B cell (primary cell): ENCODE results near the gene EPB41L5. TPM values are rescaled to one million over a fixed set of nuclear protein-coding genes. Genes with fewer than 3 reads are reported as not detected.

Experiments
- ATAC-seq: fragments of 200-7000 bp; cut with Tn5 transposase; one replicate; pipeline ENCODE4 v1.10.0; 2021; ENCODE audit warnings: low read depth, mild to moderate bottlenecking, moderate number of reproducible peaks, moderate library complexity
- CTCF ChIA-PET: fragments of 350-600 bp; sonication (Branson Sonifier 250); formaldehyde crosslinking; loops from one replicate; lab custom pipeline; 2021; ENCODE audit warnings: antibody characterized with exemption, inconsistent platforms; lab: Charles Lee
- POLR2A ChIA-PET: fragments of 350-600 bp; sonication (Branson Sonifier 250); formaldehyde crosslinking; loops from one replicate; lab custom pipeline; 2021; ENCODE audit warnings: antibody characterized with exemption; lab: Charles Lee
- DNase-seq: peaks from one replicate; pipeline ENCODE4 v3.0.0; 2013
- H2AFZ ChIP-seq: 2 replicates; pipeline ENCODE4 v1.6.1; 2012; ENCODE audit warnings: mild to moderate bottlenecking, low read depth, low read length; ENCODE audit not compliant: insufficient read depth, poor library complexity, severe bottlenecking
- H3K27ac ChIP-seq, 2 donors: 1 replicate in 1 of 2; 2 replicates in 1 of 2; pipeline ENCODE4 v1.5.1; 2012 to 2013; ENCODE audit warnings: low read length in 2 of 2, mild to moderate bottlenecking in 2 of 2, moderate library complexity in 1 of 2
- H3K27me3 ChIP-seq, 4 experiments: fragments of 200-600 bp in 1 of 4; sonication (generic) in 1 of 4; replicated peaks in 1 of 4; 1 replicate in 2 of 4; 2 replicates in 2 of 4; pipeline versions ENCODE4 v1.6.1 to v1.7.0; 2013 to 2016; ENCODE audit warnings: low read length in 3 of 4, mild to moderate bottlenecking in 2 of 4, mixed read lengths in 1 of 4, moderate library complexity in 1 of 4; ENCODE audit not compliant: insufficient read depth in 4 of 4, control insufficient read depth in 3 of 4; ENCODE audit errors: control extremely low read depth in 1 of 4
- H3K36me3 ChIP-seq, 2 experiments: replicated peaks in 1 of 2; 1 replicate in 1 of 2; 2 replicates in 1 of 2; pipeline versions ENCODE4 v1.6.1 to v1.7.1; 2013; ENCODE audit warnings: low read length in 1 of 2; ENCODE audit not compliant: insufficient read depth in 2 of 2, control insufficient read depth in 1 of 2; ENCODE audit errors: control extremely low read depth in 1 of 2, extremely low read depth in 1 of 2
- H3K4me1 ChIP-seq, 2 donors: fragments of 200-600 bp in 1 of 2; sonication (generic) in 1 of 2; 1 replicate in 1 of 2; 2 replicates in 1 of 2; pipeline versions ENCODE4 v1.5.1 to v1.6.1; 2013 to 2017; ENCODE audit warnings: low read length in 2 of 2; ENCODE audit not compliant: control insufficient read depth in 2 of 2, insufficient read depth in 2 of 2
- H3K4me2 ChIP-seq: replicated peaks from 2 replicates; pipeline ENCODE3; 2012; ENCODE audit warnings: mild to moderate bottlenecking, low read depth, low read length; ENCODE audit not compliant: poor library complexity, severe bottlenecking
- H3K4me3 ChIP-seq, 5 experiments: fragments of 200-600 bp in 1 of 5; sonication (generic) in 1 of 5; 1 replicate in 3 of 5; 2 replicates in 2 of 5; pipeline versions ENCODE4 v1.5.1 to v1.7.0; 2011 to 2016; ENCODE audit warnings: low read length in 4 of 5, mild to moderate bottlenecking in 4 of 5, low read depth in 2 of 5, control low read depth in 1 of 5, moderate library complexity in 1 of 5; ENCODE audit not compliant: insufficient read depth in 1 of 5; ENCODE audit errors: control extremely low read depth in 1 of 5, extremely low read depth in 1 of 5
- H3K79me2 ChIP-seq: fragments of 200-600 bp; sonication (generic); one replicate; pipeline ENCODE4 v1.6.0; 2016; ENCODE audit warnings: low read length; ENCODE audit not compliant: control insufficient read depth, insufficient read depth
- H3K9ac ChIP-seq: fragments of 200-600 bp; sonication (generic); 2 replicates; pipeline ENCODE4 v1.6.1; 2017; ENCODE audit warnings: mild to moderate bottlenecking, low read length, moderate library complexity
- H3K9me3 ChIP-seq, 3 donors: one replicate each; pipeline versions ENCODE4 v1.6.1 to v1.7.1; 2013; ENCODE audit warnings: low read length in 2 of 3; ENCODE audit not compliant: control insufficient read depth in 2 of 3, insufficient read depth in 1 of 3; ENCODE audit errors: control extremely low read depth in 1 of 3
- H4K20me1 ChIP-seq: 2 replicates; pipeline ENCODE4 v1.6.0; 2012; ENCODE audit warnings: mild to moderate bottlenecking, low read length; ENCODE audit not compliant: insufficient read depth, control insufficient read depth, poor library complexity, severe bottlenecking
- H3K27ac Mint-ChIP-seq: one replicate; pipeline ENCODE4 v1.8.0; 2021; ENCODE audit warnings: mixed read lengths
- H3K27me3 Mint-ChIP-seq: one replicate; pipeline ENCODE4 v1.8.0; 2021; ENCODE audit warnings: mixed read lengths
- H3K4me1 Mint-ChIP-seq: one replicate; pipeline ENCODE4 v1.8.0; 2021; ENCODE audit warnings: mixed read lengths
- H3K4me3 Mint-ChIP-seq: one replicate; pipeline ENCODE4 v1.8.0; 2021; ENCODE audit warnings: mixed read lengths
- H3K9me3 Mint-ChIP-seq: one replicate; pipeline ENCODE4 v1.8.0; 2022; ENCODE audit warnings: mixed read lengths; ENCODE audit not compliant: insufficient read depth
- EZH2 ChIP-seq: IDR thresholded peaks from 2 replicates; pipeline ENCODE4 v1.6.1; 2012; ENCODE audit warnings: borderline replicate concordance, low read depth, mild to moderate bottlenecking, moderate library complexity, low read length; ENCODE audit not compliant: insufficient read depth, poor library complexity, severe bottlenecking
- WGBS: methylation state at CpG from one replicate; pipeline ENCODE4 v1.1.5; 2013; ENCODE audit warnings: missing lambda C conversion rate; ENCODE audit not compliant: insufficient coverage; 5-methylcytosine and 5-hydroxymethylcytosine counted together
- intact Hi-C: fragments of 100-400 bp; cut with micrococcal nuclease; formaldehyde crosslinking; loops from one replicate; pipeline ENCODE4 v1.10.0; 2022
- polyA plus RNA-seq: library from polyadenylated mRNA; depleted of rRNA; stranded (reverse); fragments of >200 nt; gene quantifications from 2 replicates; pipeline ENCODE4 v1.2.3, GENCODE V29; 2012
- total RNA-seq, 2 donors: library from RNA; stranded (reverse); fragments of 120-200 nt in 1 of 2; gene quantifications; 1 replicate in 1 of 2; 2 replicates in 1 of 2; pipeline versions ENCODE4 v1.2.3 to v1.2.4, GENCODE V29; 2013 to 2022
- TF ChIP-seq, protein P1 (sequence below): fragments of 200-600 bp; IDR thresholded peaks from one replicate; pipeline ENCODE4 v1.8.0; 2022; ENCODE audit warnings: antibody characterized with exemption, mild to moderate bottlenecking

Gene EPB41L5
- total and polyA plus RNA-seq, 2 donors (not counting 1 experiment from before 2014, with no cell fraction given), result 3.9 to 14.0 TPM

DNA sequence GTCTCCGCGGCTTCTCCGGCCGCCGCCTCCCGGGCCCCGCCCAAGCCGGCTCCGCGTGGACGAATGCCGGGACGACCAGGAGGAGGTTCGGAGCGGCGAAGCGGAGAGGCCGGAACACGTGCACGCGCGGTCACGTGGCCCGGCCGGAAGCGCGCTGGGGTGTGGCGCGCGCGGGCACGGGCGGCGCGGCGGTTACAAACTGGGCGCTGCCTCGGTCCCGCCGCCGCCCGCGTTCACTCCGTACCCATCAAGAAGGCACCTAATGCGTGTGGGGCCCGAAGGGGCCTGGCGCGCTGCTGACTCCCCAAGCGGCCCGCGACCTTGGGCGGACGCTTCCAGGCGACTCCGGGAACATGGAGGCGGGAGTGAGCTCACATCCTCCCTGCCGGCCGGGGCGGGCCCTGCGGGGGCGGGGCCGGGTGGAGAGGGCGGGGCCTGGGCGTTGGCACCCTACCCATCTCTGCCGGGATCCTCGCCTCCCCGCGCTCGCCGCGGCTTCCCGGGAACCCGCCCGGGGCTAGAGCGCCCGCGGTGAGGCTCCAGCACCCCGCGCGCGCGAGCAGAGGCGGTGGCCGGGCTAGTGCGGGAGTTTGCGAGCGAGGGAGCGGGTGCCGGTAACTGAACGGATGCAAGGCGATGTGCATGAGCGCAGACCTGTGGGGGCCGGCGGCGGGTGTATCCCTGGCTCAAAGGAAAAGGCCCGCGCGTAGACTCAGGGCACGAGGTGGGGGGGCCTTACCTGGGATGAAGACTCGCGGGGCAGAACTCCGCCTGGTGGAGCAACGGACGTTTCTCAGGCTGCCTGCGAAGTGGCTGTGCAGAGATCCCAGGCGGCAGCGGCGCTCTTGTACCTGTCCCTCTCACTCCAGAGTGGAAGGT, 210.4 kb downstream of the EPB41L5 start, which contains the start of gene TMEM185B:
Gene TMEM185B (minus strand): TSS at position 367 of the 879 bp plus-strand sequence. CDS start 424 bp downstream, outside the sequence.
- WGBS, result 3% methylated on average over 102 of the region's 108 CpGs
- CTCF ChIA-PET, result interaction anchor here (1.4 to 6.1 kb wide), 6 partner anchors 9 to 211 kb away, joined by 3 to 34 read pairs (median 8); partner anchors contain the start of genes EPB41L5 and RALB
- Histone ChIP-seq H3K4me3 (peak within 1 kb of the TSS; percentile 68 to 83 (median 71)), H3K36me3 (peaks cover 1 to 14% of the 10 kb centered on the region in 2 experiments), H3K9me3 (peaks cover 0 to 9% (median 2%) of the 10 kb centered on the region in 3 donors), H4K20me1 (peaks cover 13% of the 10 kb centered on the region), H3K27me3 (no peaks in the 10 kb centered on the region), H3K79me2 (peaks cover 35% of the 10 kb centered on the region), H2AFZ (peak within 1 kb of the TSS; percentile 92), H3K27ac (peak within 1 kb of the TSS; percentile 93 to 96), H3K4me2 (peak within 1 kb of the TSS; percentile 81), H3K4me1 (peaks cover 25 to 31% of the 10 kb centered on the region in 2 donors), H3K9ac (peak within 1 kb of the TSS; percentile 85)
- no peaks in the 10 kb centered on the region for H3K27me3 Mint-ChIP-seq
- peaks cover 55% of the 10 kb centered on the region for H3K4me1 Mint-ChIP-seq
- POLR2A ChIA-PET, result interaction anchor here (1.5 kb wide), 2 partner anchors 29 to 47 kb away, joined by 5 to 16 read pairs; partner anchors contain the start of gene RALB
- ATAC-seq, result peak; percentile 96
- H3K27ac Mint-ChIP-seq, result peak within 1 kb of the TSS; percentile 95
- peak within 1 kb of the TSS; percentile 89 for H3K4me3 Mint-ChIP-seq
- H3K9me3 Mint-ChIP-seq, result no peaks in the 10 kb centered on the region
- TF ChIP-seq, protein P1, sequence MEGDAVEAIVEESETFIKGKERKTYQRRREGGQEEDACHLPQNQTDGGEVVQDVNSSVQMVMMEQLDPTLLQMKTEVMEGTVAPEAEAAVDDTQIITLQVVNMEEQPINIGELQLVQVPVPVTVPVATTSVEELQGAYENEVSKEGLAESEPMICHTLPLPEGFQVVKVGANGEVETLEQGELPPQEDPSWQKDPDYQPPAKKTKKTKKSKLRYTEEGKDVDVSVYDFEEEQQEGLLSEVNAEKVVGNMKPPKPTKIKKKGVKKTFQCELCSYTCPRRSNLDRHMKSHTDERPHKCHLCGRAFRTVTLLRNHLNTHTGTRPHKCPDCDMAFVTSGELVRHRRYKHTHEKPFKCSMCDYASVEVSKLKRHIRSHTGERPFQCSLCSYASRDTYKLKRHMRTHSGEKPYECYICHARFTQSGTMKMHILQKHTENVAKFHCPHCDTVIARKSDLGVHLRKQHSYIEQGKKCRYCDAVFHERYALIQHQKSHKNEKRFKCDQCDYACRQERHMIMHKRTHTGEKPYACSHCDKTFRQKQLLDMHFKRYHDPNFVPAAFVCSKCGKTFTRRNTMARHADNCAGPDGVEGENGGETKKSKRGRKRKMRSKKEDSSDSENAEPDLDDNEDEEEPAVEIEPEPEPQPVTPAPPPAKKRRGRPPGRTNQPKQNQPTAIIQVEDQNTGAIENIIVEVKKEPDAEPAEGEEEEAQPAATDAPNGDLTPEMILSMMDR, result peak; percentile 38
- TF ChIP-seq EZH2, result no peak
- intact Hi-C loops, result loop anchor here (1.0 to 5.0 kb wide), 7 partner anchors 9 to 856 kb away; partner anchors contain the start of genes C2orf76, DBI, EPB41L5 and PTPN4
- DNase-seq, result peak; percentile 93
